Esophagus muscularis mucosa (tissue), 4 donors: ENCODE measurements around the gene IMP3.

Experiments
- EP300 ChIP-seq: sonication (generic); formaldehyde crosslinking; IDR thresholded peaks from one replicate; pipeline ENCODE4 v1.6.1; 2017; ENCODE audit warnings: antibody characterized with exemption
- POLR2AphosphoS5 ChIP-seq, 2 donors: sonication (generic); formaldehyde crosslinking; IDR thresholded peaks; one replicate each; pipeline ENCODE4 v1.6.1; 2017; ENCODE audit warnings: antibody characterized with exemption in 2 of 2
- TF ChIP-seq, protein P1 (sequence below), 3 experiments: fragments of 200-600 bp in 2 of 3; fragments of 450-650 bp in 1 of 3; sonication (generic) in 2 of 3; IDR thresholded peaks; one replicate each; pipeline ENCODE4 v1.5.1; 2017 to 2019; ENCODE audit warnings: antibody characterized with exemption in 3 of 3, mild to moderate bottlenecking in 2 of 3, moderate library complexity in 1 of 3

DNA sequence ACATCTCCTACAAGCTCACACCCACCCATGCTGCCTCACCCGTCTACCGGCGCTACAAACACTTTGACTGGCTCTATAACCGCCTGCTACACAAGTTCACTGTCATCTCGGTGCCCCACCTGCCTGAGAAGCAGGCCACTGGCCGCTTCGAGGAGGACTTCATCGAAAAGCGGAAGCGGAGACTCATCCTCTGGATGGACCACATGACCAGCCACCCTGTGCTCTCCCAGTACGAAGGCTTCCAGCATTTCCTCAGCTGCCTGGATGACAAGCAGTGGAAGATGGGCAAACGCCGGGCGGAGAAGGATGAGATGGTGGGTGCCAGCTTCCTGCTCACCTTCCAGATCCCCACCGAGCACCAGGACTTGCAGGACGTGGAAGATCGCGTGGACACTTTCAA, 9.8 kb upstream of the IMP3 start:
- TF ChIP-seq, protein P1, sequence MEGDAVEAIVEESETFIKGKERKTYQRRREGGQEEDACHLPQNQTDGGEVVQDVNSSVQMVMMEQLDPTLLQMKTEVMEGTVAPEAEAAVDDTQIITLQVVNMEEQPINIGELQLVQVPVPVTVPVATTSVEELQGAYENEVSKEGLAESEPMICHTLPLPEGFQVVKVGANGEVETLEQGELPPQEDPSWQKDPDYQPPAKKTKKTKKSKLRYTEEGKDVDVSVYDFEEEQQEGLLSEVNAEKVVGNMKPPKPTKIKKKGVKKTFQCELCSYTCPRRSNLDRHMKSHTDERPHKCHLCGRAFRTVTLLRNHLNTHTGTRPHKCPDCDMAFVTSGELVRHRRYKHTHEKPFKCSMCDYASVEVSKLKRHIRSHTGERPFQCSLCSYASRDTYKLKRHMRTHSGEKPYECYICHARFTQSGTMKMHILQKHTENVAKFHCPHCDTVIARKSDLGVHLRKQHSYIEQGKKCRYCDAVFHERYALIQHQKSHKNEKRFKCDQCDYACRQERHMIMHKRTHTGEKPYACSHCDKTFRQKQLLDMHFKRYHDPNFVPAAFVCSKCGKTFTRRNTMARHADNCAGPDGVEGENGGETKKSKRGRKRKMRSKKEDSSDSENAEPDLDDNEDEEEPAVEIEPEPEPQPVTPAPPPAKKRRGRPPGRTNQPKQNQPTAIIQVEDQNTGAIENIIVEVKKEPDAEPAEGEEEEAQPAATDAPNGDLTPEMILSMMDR (IDR thresholded peaks at IDR 0.05), result no peak
- TF ChIP-seq EP300, result no peak
- TF ChIP-seq POLR2AphosphoS5 (IDR thresholded peaks at IDR 0.05), result no peak
